GM04503 (cell line): Measurements from ENCODE around the gene SLC22A23.

Experiments used
- DNase-seq: peaks from one replicate; pipeline ENCODE4 v3.0.0-alpha.2; 2012; ENCODE audit warnings: low read depth

SLC22A23 gene

DNA sequence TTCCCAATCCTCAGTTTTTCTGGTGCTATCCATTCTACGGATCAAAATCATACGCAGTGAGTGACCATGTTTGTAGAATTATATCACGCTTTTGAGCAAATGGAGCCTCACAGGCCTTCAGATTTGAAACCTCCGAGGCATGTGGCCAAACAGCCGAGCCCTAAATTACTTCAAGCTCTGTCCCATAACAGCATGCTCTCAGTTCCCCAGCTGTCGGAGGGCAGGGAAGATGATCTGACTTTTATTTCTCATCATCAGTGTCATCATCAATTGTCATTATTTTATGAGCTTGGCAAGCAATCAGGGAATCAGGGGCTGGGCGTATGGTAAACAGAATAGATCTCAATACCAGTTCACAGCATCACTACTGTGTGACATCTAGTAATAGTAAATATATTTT lies 124.9 kb downstream of the SLC22A23 start:
- no peak for DNase-seq

DNA sequence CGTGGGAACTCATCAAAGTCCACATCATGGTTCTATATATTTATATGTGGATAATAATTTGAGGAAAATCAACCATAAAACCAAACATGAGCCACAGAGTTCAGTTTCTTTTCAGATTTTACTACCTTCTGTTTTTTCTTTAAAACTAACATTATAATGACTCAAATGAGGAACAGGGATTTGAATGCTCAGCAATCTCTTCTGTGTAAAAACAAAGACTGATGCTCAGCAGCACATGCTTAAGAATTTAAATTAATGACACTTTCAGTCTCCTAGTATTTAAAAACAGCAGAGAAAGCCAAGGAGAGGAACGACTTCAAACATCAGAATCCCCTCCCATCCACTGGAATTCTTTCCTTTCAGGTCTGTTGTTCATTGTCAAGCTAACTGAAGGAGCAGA lies 125.4 kb downstream of the SLC22A23 start:
- no peak for DNase-seq

GRCh38 chr6:3330199-3330598 lies 126.7 kb downstream of the SLC22A23 start:
- DNase-seq: no peak

- DNase-seq: no peak
Measured at GRCh38 chr6:3329393-3330051, 127.3 kb downstream of the SLC22A23 start.

- DNase-seq: no peak
Measured at GRCh38 chr6:3328796-3329195, 128.1 kb downstream of the SLC22A23 start.

DNA sequence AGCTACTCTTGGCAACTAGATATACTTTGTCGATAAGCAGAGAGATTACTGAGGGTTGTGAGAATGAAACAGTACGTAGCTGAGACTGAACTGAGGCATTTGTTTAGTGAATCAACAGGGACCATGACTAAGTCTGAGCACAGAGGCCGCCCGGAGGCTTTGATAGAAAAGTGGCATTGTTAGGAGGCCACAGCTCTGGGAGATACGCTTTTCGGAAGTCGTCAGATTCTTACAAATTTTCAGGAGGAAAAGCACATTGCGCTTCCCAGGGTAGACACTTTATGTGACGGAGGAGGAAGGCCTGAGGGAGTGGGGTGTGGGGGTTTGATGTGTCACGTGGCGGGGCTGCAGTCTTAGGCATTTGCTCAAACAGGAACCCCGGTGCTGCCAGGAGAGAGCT lies 128.7 kb downstream of the SLC22A23 start:
- DNase-seq: no peak

DNA sequence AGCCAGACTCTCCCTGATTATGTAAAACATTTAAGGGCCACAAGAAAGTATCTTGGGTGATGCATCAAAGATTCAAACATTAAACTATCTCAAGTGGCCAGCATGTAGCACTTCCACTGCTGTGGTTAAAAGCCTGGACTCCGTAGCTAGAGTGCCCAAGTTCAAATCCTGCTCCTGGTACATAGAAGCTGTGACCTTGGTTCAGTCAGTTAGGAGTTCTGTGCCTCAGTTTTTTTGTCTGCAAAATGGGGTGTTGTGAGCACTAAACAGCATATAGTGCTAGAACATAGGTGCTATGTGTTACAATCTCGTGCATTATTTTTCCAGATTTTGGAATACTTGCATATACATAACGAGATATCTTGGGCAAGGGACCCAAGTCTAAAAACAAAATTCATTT lies 129.4 kb downstream of the SLC22A23 start:
- DNase-seq: no peak

DNA sequence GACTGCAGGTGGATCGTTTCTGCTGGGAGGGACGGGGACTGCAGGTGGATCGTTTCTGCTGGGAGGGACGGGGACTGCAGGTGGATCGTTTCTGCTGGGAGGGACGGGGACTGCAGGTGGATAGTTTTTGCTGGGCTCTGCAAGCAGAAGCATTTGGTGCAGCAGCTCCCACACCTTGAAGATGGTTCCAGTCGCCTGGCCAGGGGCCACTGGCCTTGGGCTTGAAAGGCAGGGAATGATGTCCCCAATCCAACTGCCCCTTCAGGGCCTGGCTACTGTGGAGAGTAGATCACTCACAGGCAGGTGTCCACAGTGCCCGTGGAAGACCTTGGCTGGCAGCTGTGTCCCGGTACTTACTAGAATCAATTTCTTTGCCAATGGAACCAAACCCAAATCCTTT lies 129.9 kb downstream of the SLC22A23 start:
- no peak for DNase-seq

DNA sequence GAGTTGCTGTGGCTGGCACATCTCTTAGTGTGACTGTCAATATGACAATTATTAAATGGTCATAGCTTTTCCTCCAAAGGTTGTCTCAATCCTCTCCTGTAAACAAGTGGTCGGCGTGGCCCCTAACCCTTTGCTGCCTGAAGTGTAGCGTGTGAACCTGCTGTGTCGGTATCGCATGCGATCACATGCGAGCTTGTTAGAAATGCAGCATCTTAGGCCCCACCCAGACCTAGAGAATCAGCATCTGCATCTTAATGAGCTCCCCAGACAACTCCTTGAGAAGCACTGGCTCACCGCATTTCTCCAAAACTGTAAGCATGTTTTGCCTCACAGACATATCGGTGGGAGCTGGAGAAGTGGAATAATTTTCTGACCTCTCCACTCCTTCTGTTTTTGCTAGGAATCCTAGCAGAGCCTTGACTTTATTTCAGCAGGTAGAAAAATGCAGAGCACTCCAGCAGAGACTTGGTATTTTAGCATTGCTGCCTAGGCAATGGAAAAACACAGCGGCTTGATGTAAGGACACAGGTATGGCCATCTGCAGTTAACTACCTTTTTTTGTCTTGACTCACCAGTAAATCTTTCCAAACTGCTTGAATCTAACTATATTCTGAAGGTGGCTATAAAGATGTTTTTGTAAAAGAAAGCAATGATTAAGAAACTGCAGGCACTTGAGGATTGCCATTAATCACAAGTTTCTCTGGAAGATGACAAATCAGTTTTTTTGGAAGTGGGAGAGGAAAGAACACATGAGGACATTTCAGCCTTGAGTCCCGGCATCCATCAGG lies 130.5 kb downstream of the SLC22A23 start:
- DNase-seq: no peak

DNA sequence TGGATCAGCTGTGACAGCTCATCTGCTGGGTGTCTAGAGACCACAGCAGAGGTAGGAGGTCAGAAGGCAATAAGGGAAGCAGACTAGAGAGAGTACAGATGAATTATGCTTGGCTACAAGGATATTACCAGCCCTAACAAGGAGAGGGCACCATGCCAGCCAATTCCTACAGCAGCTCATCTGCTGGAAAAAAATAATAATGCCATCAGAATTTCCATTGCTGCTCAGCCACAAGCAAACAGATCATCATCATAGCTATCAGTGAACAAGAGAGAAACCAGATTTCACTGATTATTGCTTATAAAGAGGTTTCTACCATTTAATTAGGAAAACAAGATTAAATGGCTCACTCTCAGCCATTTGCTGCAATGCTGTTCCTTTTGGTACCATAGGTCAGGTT lies 131.6 kb downstream of the SLC22A23 start:
- no peak for DNase-seq

DNA sequence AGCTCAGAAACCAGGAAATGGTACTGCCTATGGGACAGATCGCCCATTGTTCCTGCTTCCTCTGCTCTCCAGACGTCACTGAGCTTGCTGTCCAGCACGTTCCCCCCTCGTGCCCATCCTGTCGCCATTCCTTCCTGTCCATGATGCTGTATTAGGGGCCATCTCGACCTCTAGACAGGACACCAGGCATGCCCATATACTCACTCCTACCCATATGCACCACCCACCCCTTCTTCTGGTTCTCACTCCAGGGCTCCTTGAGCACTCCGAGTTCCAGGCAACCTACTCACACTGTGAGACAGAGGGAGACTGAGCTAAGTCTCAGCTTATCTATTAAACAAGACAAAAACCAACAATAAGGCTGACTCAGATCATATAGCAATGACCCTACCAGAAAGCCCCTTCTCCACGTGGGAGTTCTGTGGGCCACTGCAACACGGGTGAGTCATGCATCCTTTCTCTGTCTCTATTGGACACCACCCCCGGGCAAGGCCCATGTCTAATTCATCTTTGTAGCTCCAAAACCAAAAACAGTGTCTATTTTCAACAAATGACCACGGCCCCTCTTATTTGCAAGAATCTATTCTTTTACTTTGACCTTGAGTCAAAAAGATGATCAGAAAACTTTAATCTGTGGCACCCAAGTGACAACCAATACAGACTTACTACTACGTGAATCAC lies 132.4 kb downstream of the SLC22A23 start:
- no peak for DNase-seq

GRCh38 chr6:3323696-3324261 lies 133.1 kb downstream of the SLC22A23 start:
- no peak for DNase-seq

DNA sequence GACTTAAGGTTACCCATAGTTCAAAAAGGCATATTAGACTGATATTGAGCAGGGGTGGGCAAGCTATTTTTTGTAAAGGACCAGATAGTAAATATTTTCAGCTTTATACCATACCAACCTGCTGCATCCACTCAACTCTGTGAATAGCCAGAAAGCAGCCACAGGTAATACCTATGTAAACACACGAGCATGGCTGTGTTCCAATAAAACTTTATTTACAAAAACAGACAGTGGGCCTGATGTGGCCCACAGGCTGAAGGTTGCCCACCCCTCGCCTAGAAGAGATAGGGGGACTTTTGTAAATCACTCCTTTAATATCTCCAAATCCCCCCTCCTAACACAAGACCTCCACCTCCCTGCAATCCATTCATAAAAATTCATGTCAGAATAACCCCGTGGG lies 133.7 kb downstream of the SLC22A23 start:
- no peak for DNase-seq

DNA sequence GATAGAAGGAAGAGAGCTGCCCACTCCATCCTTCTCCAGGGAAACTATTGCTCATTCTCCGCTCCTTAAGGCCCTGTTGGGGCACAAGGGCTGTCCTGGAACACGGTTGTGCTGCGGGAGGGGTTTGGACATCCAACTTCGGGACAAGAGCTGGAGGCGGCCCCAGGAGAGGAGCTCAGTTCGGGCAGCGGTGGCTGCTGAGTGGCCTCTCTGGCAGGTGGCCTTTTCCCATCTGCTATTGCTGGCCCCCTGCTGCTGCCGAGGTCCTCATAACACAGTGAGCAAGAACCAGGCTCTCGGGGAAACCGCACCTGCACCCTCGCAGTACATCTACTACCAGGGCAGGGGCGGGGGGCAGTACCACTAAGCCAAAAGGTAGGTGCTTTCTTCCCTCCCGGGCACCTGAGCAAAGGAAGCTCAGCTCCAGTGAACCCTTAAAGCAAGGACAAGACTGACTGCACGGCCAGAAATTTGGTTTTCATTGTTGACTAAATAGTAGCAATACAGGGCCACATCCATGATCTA lies 134.4 kb downstream of the SLC22A23 start:
- no peak for DNase-seq

DNA sequence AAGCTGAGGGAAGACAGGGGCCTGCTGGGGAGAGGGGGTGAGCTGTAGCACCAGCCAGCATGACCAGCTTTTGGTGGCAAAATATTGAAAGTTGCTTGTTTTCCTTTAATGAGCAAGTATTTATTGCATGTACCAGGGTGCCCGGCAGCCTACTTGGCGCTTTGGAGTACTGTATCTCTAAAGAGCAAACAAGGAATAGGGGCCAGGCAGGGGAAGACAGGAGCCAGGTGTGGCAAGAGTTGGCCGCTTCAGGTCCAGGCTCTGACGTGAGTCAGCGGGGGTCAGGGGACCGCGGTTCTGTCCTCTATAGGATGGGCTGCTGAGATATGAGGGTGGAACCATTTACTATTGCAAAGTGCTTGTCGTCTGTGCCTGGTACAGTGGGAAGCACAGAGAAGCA lies 135.0 kb downstream of the SLC22A23 start:
- DNase-seq: no peak

- DNase-seq: no peak
Measured at GRCh38 chr6:3321042-3321441, 135.8 kb downstream of the SLC22A23 start.

GRCh38 chr6:3320238-3320811 lies 136.5 kb downstream of the SLC22A23 start:
- DNase-seq: no peak

- DNase-seq: no peak
Measured at GRCh38 chr6:3319610-3320200, 137.1 kb downstream of the SLC22A23 start.

DNA sequence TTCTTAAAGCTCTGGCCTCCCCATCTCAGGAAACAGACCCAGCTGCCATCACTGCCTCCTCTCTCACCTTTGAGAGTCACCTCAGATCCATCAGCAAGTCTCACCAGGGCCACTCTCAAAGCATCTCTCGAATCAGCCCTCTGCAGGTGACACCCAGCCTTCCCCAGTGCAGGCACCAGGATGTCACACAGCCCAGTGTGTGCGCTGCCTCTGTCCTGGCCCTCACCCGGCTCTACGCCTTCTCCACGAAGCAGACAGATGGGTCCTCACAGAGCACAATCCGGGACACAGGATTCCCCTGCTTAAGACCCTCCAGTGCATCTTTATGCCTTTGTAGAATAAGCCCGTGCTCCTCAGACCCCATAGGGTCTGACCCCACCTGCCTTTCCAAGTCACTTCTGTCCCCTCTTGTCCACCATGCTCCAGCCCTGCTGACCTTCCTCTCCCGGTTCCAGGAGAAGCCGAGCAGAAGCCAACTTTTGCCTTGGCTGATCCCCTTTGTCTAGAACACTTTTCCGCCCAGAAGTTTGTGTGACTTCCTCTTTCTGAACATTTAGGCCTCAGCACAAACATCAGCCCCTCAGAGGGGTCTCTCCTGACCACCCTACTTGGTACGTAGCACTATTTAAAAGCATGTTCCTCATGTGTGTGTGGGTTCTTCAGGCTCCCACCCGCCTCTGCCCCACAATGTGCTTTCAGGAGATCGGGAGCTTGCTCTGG lies 137.9 kb downstream of the SLC22A23 start:
- no peak for DNase-seq

DNA sequence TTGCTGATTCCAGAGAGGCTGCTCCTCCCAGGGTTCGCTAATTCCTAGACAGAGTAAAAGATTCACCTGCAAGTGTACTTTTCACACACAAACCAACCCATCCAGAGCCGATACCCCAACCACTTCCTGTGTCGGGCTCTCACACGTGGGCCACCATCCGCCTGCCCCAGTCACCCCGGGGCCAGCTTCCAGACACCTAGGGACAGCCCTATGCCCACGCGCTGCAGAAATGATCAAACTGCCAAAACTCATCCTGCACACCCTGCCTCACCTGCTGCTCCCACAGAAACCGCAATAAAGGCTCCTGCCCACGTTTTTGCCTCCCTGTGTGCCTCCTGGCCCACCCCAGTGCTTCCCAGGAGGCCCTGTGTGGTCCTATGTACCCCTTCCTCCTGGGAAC lies 138.6 kb downstream of the SLC22A23 start:
- DNase-seq: no peak

DNA sequence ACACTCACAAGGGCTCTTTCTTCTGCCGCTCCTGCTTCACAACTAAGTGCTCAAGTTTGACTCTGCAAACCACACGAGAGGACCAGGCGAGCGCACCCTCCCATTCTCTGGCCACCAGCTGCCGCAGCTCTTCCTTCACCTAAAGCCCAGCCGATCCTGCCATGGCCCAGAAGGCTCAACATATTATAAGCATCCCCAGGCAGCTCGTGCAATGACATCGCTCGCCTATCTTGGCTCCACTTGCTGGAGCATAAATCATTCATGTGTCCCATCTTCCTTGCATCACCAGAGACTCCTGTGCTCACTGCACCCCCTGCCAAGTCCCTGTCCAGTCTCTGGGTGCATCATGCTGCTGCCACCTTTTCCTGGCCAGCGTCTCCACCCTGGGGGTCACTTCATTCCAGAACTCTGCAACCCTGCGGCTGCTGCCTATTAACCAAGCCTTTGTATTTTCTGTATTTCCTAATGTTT lies 139.1 kb downstream of the SLC22A23 start:
- DNase-seq: no peak
